Embryonic facial prominence (tissue), 1 donor: ENCODE data around the gene QRICH1.

ENCODE experiments used
- DNase-seq: peaks from one replicate; pipeline ENCODE4 v3.0.0-alpha.2; 2016; ENCODE audit errors: extremely low spot score

Gene QRICH1

GRCh38 chr3:49119036-49119435, 25.2 kb upstream of the QRICH1 start:
- no peak for DNase-seq

- DNase-seq: no peak
Measured at GRCh38 chr3:49112262-49112661, 18.4 kb upstream of the QRICH1 start.

DNA sequence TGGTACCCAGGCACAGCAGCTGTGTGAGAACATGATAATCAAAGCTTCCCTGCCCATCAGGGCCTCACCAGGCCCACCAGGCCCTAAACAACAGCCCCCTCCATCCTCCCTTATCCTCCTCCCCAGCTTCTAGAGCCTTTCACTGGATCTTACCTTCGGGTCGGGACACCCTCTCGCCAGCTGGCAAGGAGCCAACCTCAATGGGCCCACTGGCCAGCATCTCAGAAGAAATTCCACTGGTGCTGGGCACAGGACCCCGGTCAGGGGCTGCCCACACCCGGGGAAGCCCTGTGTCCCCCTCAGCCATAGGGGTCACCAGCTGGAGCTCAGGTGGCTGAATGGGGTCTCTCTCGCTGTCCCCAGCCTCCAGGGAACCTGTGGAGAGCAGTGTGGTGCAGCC, 17.5 kb upstream of the QRICH1 start:
- DNase-seq: no peak

DNA sequence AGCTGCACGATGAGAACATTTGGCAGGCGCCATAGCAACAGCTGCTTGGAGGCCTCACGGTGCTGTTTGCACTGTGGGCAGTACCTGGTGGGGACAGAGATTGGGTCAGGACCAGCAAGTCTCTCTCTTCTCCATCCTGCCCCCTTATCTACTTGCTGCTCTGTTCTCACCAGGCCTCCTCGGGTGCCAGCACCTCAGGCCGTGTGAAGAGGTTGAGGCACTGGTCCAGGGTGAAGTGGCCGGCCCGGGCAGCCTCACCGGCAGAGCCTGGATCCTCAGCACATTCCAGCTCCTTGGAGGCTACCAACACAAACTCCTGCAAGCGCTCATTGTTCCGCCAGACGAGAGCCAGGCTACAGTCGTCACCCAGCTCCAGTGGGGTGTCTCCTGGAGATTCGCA, 16.9 kb upstream of the QRICH1 start:
- DNase-seq: no peak

- no peak for DNase-seq
Measured at GRCh38 chr3:49108346-49108745, 14.5 kb upstream of the QRICH1 start.

DNA sequence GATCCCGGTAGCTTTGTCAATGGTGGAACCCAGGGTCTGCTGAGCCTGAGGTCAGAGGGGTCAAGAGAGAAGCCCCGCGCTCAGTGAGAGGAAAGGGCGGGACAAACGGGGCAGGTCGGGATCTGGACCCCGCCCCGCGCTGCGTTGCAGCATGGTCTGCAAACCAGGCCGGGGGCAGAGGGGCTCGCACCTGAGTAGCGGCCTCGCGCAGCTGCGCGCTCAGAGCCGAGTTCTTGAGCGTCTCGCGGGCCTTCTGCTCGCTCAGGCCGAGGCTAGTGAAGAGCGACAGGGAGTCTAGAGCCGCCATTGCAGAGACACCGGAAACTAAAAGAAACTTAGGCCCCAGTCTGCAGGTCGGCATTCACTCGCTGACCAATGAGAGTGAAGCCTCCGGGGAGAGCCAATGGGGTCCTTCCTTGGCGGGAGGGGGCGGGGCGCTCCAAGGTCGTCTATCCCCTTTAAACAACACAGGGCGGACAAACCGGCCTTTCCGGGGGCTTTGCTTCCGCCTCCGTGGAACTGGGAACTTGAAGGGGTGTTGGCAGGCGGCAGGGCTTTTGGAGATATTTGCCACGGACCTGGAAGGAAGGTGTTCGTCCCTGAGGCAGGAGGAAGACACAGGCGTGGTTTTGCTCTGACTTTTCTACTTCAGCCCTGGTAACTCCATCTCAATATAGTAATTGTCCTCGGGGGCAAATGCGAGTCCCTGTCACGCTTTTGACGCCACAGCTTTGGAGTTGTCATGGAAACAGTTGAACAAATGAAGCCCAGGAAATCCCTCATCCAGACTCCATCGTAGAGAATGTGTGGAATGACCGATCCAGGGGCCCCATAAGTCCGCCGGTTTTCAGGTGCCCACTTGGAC, 10.8 kb upstream of the QRICH1 start, which contains the start of gene QARS1:
QARS1 (minus strand) TSS at position 331 of the 865 bp plus-strand sequence; CDS start at position 307, 24 bp downstream.
- peak; percentile 90 for DNase-seq

- no peak for DNase-seq
Measured at GRCh38 chr3:49104052-49104426, 10.2 kb upstream of the QRICH1 start.

GRCh38 chr3:49100046-49100615, 6.3 kb upstream of the QRICH1 start:
- DNase-seq: no peak

DNA sequence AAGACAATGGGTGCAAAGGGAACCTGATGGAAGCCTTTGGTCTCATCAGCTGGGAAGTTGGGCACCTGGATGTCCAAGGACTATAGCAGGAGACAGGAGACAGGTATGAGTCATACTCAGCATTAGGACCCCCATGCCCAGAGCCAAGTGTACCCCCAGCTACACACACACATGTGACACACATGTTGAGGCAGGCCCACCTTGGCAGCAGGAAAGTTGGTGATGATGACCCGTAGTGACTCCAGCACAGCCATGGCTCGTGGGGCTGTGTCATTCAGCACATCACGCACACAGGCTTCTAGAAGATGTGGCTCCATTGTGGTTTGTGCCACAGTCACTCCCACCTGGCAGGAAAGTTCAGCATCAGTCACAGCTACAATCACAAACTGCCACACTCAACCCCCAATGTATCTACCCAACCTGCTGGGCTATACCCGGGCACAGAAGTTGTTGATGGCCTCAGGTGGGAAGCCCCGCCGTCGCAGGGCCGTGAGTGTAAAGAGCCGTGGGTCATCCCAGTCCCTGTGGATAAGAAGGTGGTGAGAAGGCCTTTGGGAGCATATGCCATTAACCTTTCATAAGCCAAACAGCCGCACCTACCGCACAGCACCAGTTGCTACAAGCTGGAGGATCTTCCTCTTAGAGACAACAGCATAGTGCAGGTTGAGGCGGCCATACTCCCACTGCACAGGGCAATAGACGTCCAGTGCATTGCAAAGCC, 5.2 kb upstream of the QRICH1 start:
- no peak for DNase-seq

DNA sequence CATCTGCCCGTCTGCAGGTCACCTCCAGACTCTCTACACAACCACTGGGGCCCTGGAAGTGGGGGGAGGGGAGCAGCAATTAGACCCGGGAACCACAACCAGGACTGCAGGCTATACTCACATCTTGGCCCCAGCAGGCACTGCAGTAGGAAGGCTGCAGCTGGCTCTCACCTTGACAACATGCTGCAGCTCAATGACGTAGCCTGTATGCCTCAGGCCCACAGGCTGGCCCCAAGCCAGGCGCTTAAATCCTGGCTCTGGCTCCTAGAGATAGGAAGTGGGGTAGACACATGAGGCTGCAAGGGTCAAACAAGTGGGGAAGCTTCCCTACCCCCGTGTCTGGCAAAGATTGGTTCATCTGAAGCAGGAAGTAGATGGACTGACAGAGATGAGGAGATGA, 4.6 kb upstream of the QRICH1 start:
- no peak for DNase-seq

DNA sequence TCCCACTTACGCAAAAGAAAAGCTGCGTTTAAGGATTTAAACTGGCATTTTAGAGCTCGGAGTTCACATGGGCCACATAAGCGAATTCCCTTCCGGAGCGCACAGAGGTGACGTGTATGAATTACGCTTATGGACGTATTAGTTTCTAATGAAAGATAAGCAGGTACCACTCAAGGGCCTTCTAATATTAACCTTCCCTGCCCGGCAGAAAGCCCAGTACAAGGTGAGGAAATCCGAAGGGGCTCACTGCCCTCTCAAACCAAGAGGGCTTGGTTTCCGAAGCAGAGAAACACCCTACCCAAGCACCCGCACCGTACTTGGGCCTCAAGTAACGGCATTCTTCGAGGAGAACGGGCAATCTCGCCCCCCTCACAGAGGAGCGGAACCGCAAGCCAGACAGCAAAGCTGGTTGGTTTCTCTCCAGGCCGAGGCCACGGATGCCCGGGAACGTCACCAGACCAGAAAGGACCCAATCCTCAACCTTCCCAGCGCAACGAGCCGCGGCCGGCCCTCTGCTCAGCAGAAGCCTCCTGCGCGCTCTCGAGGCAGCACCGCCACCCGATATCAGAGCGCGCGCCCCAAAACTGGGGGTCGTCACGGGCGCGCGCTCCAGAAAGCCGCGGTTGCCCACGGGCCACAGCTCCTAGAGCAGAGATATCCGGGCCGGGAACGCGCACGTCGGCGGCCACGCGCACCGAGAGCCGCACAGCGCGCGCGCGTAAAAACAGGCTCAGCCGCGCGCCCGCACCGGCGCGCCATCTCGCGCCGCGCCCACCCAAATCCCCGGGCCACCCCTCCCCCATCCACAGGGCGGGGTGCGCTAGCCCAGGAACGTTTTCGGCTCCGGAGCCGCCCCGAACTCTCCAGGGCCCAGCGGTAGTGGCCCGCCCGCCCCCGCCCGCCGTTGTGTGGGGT, 676 bp downstream of the QRICH1 start:
- DNase-seq: peak; percentile 64

GRCh38 chr3:49081429-49081828, 12.4 kb downstream of the QRICH1 start:
- DNase-seq: no peak

- DNase-seq: no peak
Measured at GRCh38 chr3:49079270-49079669, 14.6 kb downstream of the QRICH1 start.

- DNase-seq: no peak
Measured at GRCh38 chr3:49076646-49077045, 17.2 kb downstream of the QRICH1 start.

- no peak for DNase-seq
Measured at GRCh38 chr3:49076116-49076515, 17.8 kb downstream of the QRICH1 start.

DNA sequence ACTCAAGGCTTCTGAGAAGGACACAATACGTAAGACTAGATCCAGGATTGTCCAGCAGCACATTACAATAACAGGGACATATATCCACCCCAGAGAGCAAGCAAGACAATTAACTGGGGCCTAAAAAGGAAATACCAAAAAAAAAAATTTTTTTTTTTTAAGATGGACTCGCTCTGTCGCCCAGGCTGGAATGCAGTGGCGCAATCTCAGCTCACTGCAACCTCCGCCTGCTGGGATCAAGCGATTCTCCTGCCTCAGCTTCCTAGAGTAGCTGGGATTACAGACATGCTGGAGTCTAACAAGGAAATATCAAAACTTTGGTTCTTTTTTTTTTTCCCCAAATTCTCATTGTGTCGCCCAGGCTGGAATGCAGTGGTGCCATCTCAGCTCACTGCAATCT, 35.9 kb downstream of the QRICH1 start:
- no peak for DNase-seq

DNA sequence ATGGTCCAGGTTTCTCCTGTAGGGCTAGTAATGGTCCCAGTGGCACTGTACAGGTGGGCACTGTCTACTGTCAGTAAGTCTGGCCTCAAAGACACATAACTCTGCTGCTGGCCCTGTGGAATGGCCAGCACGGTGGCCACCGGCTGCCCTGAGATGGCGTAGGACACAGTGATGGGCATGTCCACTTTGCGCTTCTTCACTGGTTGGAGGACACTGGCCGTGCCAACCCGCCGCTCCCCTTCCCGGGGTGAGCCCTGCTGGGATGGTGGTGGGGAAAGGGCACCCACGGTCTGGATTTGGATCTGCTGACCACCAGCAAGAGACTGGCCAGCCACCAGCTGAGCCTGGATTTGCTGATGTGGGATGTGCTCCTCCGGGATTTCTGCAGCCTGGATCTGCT, 36.6 kb downstream of the QRICH1 start:
- DNase-seq: no peak

- DNase-seq: no peak
Measured at GRCh38 chr3:49054344-49054862, 39.5 kb downstream of the QRICH1 start.

GRCh38 chr3:49053543-49053942, 40.3 kb downstream of the QRICH1 start:
- DNase-seq: no peak

DNA sequence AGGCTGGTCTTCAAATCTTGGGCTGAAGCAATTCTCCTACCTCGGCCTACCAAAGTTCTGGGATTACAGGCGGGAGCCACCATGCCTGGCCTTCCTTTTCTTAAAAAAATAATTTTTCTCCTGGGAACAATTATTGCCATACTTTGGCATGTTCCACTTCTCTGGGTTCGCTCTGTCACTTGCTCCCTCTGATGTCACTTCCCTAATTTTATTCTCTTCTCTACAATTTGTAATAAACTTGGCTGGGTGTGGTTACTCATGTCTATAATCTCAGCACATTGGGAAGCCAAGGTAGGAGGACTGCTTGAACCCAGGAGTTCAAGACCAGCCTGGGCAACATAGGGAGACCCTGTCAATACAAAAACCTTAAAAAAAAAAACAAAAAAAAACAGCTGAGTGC, 58.6 kb downstream of the QRICH1 start:
- DNase-seq: no peak

GRCh38 chr3:49034650-49035049, 59.2 kb downstream of the QRICH1 start:
- no peak for DNase-seq
